ENCODE data around the gene USP11. TPM values are rescaled to one million over a fixed set of nuclear protein-coding genes. Genes with fewer than 3 reads are reported as not detected.
"Not testable (repeated sequence)": the region's sequence is repeated elsewhere in the genome, so short reads cannot be mapped to it uniquely, and the experiment has no call there.

Gene USP11
- total and polyA plus RNA-seq, 10 donors: 19.9 to 91.5 (median 58.7) TPM

- no peak for TF ChIP-seq POLR2AphosphoS5 (IDR thresholded peaks at IDR 0.05)
- no peak for TF ChIP-seq POLR2A (IDR thresholded peaks at IDR 0.05)
- no peak for TF ChIP-seq CTCF (IDR thresholded peaks at IDR 0.05 in 8 of 11, conservative IDR thresholded peaks at IDR 0.05 in 3 of 11)
- no peak overlapping the region for H3K4me3 ChIP-seq
- no peak overlapping the region for H3K27ac ChIP-seq
- peaks cover 0 to 5% (median 0%) of the 10 kb centered on the region in 7 donors for H3K27me3 ChIP-seq (replicated peaks in 1 of 7)
- H3K4me1 ChIP-seq: no peaks in the 10 kb centered on the region
- peaks cover 0 to 68% (median 29%) of the 10 kb centered on the region in 6 donors for H3K36me3 ChIP-seq
- no peaks in the 10 kb centered on the region for H3K9me3 ChIP-seq
- 80 to 95% (median 87%) methylated on average over 15 to 23 of the region's 23 CpGs for WGBS, 5 donors
- peak; percentile 56 for DNase-seq
- intact Hi-C loops (cut with DNase I; ENCODE audit: low total_unique reads): no loop called here
Measured at GRCh38 chrX:47247206-47247998, 14.6 kb downstream of the USP11 start.

GRCh38 chrX:47247999-47248320 is 15.2 kb downstream of the USP11 start:
- Histone ChIP-seq H3K4me1 (no peaks in the 10 kb centered on the region), H3K27ac (no peak overlapping the region), H3K4me3 (no peak overlapping the region), H3K9me3 (peaks cover 0 to 3% (median 0%) of the 10 kb centered on the region in 8 donors), H3K36me3 (peaks cover 0 to 62% (median 27%) of the 10 kb centered on the region in 6 donors), H3K27me3 (replicated peaks in 1 of 7) (peaks cover 0 to 5% (median 0%) of the 10 kb centered on the region in 7 donors)
- DNase-seq: peak; percentile 41
- WGBS, 5 donors: 79 to 92% (median 89%) methylated on average over 12 to 13 of the region's 13 CpGs
- TF ChIP-seq POLR2A (IDR thresholded peaks at IDR 0.05): no peak
- TF ChIP-seq POLR2AphosphoS5 (IDR thresholded peaks at IDR 0.05): no peak
- TF ChIP-seq CTCF (IDR thresholded peaks at IDR 0.05 in 8 of 11, conservative IDR thresholded peaks at IDR 0.05 in 3 of 11): no peak
- intact Hi-C loops (cut with DNase I; ENCODE audit: low total_unique reads): no loop called here

GRCh38 chrX:47248576-47248975 is 15.8 kb downstream of the USP11 start:
- WGBS, 5 donors: 78 to 100% (median 87%) methylated on average over 1 to 6 of the region's 6 CpGs
- intact Hi-C loops (cut with DNase I; ENCODE audit: low total_unique reads): no loop called here
- H3K27ac ChIP-seq: no peak overlapping the region
- DNase-seq: peak; percentile 25
- no peak overlapping the region for H3K4me3 ChIP-seq
- no peaks in the 10 kb centered on the region for H3K4me1 ChIP-seq
- peaks cover 0 to 56% (median 25%) of the 10 kb centered on the region in 6 donors for H3K36me3 ChIP-seq
- H3K27me3 ChIP-seq (replicated peaks in 1 of 7): peaks cover 0 to 5% (median 0%) of the 10 kb centered on the region in 7 donors
- TF ChIP-seq POLR2AphosphoS5 (IDR thresholded peaks at IDR 0.05): no peak
- TF ChIP-seq CTCF (IDR thresholded peaks at IDR 0.05 in 8 of 11, conservative IDR thresholded peaks at IDR 0.05 in 3 of 11): no peak
- TF ChIP-seq POLR2A (IDR thresholded peaks at IDR 0.05): no peak
- H3K9me3 ChIP-seq: peaks cover 0 to 8% (median 0%) of the 10 kb centered on the region in 8 donors

- Histone ChIP-seq H3K27ac (no peak overlapping the region), H3K36me3 (peaks cover 0 to 42% (median 18%) of the 10 kb centered on the region in 6 donors), H3K27me3 (replicated peaks in 1 of 7) (no peaks in the 10 kb centered on the region), H3K4me1 (no peaks in the 10 kb centered on the region), H3K4me3 (no peak overlapping the region), H3K9me3 (peaks cover 0 to 19% (median 0%) of the 10 kb centered on the region in 8 donors)
- intact Hi-C loops (cut with DNase I; ENCODE audit: low total_unique reads): no loop called here
- TF ChIP-seq POLR2A (IDR thresholded peaks at IDR 0.05): no peak
- no peak for TF ChIP-seq POLR2AphosphoS5 (IDR thresholded peaks at IDR 0.05)
- no peak for TF ChIP-seq CTCF (IDR thresholded peaks at IDR 0.05 in 8 of 11, conservative IDR thresholded peaks at IDR 0.05 in 3 of 11)
- no peak for DNase-seq
- WGBS, 5 donors: 85 to 94% (median 90%) methylated on average over 5 to 6 of the region's 6 CpGs
Measured at GRCh38 chrX:47250017-47250347, 17.2 kb downstream of the USP11 start.

- peak; percentile 17 for DNase-seq
- peaks cover 0 to 12% (median 0%) of the 10 kb centered on the region in 7 donors for H3K27me3 ChIP-seq (replicated peaks in 1 of 7)
- H3K27ac ChIP-seq; H3K4me3 ChIP-seq; H3K4me1 ChIP-seq; H3K36me3 ChIP-seq; intact Hi-C loops (cut with DNase I; ENCODE audit: low total_unique reads): not testable (repeated sequence)
- peaks cover 0 to 19% (median 0%) of the 10 kb centered on the region in 8 donors for H3K9me3 ChIP-seq
- WGBS, 5 donors: 91 to 99% (median 92%) methylated on average over 12 of the region's 12 CpGs
Measured at GRCh38 chrX:47257620-47258019, 24.8 kb downstream of the USP11 start.
